Activated T-cell treated with anti-CD3 and anti-CD28 coated beads for 48 hours (primary cell): ENCODE data around the gene ADIPOR2.
"Not testable (repeated sequence)": the region's sequence is repeated elsewhere in the genome, so short reads cannot be mapped to it uniquely, and the experiment has no call there.

Experiments
- DNase-seq: peaks from one replicate; pipeline ENCODE4 v3.0.0-alpha.2; 2020; ENCODE audit warnings: low read depth

Gene ADIPOR2

DNA sequence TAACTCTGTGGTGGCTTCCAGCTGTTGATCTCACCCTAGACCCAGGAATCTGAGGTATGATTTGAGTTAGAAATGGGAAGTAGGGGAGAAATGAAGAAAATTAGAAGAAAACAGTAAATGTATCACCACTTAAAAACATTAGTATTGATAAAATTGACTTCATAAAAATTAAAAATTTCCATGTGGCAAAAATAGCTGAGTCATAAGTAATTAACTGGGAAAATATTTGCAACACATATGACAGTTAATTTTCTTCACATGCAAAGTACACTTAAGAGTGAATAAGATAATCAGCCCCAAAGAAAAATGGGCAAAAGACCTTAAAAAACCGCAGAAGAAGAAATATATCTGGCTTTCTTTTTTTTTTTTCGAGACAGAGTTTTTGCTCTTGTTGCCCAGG, 25.5 kb upstream of the ADIPOR2 start:
- no peak for DNase-seq

DNA sequence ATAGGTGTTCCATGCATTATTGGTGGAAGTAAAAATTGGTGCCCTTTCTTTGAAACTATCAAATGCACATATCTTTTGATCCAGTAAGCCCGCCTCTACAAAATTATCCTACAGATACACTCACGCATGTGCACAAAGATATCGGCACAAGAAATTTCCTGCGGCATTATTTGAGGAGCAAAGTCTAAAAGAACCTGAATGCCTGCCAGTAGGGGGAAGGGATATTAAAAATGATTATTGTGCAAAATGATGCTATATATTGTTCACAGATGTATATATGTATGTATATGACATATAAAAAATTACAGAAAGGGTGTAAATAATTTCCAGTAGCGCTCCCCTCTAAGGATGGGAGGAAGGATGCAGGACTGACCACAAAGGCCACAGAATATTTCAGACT, 24.7 kb upstream of the ADIPOR2 start:
- DNase-seq: no peak

DNA sequence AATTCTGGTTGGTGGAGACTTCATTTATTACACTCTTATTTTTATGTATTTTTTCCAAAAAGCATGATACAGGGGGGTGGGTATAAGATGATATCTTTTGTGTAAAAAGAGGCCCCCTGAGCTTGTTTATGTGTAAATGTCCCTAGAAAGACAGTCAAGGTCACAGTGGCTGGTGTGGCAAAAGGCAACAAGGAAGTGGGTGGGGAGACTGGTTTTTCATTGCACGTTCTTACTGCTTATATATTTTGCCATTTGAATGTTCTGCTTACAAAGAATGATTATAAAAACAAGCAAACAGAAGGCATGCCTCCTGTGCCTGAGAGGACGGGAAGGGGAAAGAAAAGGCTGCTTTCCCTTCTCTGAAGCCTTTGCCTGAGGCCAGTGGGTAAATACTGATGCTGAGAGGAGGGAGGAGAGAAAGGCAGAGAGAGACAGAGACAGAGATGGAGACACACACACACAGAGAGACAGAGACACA, 24.1 kb upstream of the ADIPOR2 start:
- DNase-seq: no peak

DNA sequence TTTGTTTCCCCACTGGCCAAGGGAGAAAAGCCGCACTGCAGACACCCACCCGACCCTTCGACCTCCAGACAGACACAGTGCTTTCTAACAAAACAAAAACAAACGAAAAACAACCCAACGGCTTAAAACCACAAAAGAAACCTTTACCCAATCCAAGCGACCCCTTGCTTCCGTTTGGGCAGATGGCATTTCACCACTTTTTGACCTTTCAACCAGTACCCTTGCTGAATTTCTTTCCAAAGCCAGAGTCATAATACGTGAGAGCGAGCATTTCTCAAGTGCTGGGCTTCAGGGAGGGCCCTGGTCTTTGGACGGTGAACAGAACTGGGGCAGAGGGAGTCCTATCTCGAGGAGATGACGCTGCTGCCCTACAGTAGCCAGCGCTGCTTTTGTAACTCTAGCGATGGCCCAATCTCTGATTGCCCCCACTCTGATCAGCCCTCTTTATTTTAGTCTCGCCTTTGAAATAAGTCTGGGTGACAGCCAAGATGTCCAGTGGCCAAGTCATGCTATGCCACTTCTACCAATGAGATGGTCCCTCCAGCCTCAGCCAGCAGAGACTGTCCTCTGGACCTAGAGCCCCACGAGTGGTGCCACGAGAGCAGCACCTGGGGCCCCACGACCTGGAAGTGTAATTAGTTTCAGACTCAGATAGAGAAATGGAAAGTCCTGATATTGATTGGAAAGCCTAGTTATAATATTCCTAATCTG, 21.9 kb upstream of the ADIPOR2 start:
- DNase-seq: no peak

DNA sequence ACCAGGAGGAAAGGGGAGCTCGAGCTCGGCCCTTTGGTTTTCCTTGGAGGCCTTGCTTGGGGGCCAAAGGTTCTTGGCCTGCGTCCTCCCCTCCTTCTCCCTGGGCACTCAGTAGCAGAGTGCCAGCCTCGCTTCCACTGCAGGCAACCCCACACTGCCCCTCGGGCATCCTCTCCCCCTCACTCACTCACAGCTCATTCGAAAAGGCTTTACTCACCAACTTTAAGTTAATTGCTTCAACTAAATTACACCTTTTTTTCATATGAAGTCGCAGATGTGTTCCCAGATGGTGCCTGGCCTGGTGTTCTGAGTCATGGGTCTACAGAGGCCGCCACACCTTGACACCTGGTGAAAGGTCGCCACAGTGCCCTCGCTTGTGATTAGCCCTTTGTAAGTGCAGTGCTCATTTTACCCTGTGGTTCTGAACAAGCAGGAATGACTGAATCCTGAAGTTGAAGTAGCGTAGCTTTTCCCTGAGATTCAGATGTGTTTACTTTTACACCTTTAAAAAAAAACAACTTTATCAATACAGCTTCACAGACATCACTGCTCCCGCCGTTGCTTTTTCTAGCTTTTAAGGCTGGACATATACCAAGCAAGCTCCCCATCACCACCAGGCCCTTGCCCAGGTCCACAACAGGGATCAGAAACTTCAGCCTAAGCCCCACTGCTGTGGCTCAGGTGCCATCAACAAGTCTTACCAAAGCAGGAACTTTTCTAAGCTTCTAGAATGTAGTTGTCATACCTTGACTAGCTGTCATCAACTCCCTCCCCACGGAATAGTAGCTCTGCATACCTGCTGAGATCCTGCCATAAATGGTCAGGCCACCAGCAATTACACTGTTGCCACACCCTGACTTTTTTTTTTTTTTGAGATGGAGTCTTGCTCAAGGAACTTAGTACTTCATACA, 20.3 kb upstream of the ADIPOR2 start:
- DNase-seq: no peak

DNA sequence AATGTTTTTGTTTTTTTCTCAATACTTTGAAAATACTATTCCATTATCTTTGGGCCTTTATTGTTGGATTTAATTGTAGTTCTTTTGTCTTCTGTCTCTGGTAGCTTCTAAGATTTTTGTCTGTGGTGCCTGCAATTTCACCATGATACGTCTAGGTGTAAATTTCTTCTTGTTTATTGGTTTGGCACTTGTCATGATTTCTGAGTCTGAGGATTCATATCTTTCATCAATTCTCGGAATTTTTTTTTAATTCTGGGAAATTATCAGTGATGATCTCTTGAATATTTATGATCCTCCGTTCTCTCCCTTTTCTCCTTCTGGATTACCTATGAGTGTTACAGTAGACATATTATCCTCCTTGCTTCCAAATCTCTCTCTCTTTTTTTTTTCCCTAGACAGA, 14.8 kb upstream of the ADIPOR2 start:
- DNase-seq: no peak

DNA sequence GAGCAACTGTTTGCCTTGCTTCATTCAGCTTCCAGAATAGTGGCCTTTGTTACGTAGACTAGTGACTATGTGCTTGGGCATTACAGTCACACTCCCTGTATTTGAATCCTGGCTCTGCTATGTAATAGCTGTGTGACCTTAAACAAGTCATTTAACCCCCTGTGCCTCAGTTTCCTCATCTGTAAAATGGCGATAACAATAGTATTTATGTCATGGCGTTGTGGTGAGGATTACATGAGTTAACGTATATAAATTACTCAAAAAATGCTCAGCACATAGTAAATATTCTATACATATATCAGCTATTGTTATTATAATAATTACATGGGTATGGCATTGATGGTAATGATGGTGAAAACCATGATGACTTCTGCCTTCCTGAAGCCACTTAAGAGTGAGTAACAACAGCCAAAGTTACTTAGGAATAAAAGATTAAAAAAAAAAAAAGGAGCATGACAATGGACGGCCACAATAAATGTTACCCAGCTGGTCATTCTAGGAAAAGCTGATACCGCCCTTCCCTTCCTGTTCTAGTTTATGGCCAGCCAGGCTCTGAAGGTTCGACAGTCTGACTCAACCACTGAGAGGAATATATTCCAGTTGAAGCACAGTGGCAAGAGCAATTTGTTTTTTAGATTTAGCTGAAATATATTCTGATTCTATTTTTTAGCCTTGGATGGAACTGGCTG, 9.9 kb upstream of the ADIPOR2 start:
- no peak for DNase-seq

DNA sequence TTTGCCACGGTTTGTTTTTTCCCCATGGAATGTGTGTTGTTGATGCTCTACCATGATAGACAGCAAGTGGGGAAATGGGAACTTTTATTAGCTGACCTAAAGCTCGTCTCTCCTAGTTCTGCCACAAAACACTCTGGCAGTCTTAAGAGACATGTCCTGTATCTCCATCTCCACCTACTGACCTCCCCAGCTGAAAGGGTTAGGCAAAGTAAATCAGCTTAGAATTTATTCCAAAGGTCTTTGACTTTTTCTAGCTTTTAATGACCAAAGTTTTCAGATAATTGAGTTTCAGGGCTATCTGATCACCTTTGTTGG, 9.4 kb upstream of the ADIPOR2 start:
- no peak for DNase-seq

DNA sequence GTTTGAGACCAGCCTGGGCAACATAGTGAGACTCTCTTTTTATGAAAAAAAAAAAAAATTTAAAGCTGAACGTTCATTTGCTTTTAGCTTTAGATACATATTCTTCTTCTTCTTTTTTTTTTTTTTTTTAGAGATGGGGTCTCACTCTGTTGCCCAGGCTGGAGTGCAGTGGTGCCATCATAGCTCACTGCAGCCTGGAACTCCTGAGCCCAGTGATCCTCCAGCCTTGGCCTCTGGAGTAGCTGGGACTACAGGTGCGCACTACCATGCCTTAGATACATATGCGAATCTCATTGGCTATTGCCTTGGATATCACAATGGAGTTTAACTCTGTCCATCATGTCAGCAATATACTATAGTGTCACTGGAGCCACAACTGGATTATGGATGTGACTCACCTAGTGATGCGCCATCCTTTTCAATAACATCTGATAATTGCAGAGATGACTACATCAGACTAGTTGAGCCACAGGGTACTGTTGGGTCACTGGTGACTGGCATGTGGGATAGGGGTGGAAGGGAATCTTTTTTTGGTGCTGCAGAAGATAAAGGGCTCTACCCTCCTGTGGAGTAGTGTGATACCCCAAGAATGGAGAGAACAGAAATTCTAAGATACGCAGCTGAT, 2.7 kb upstream of the ADIPOR2 start:
- no peak for DNase-seq

DNA sequence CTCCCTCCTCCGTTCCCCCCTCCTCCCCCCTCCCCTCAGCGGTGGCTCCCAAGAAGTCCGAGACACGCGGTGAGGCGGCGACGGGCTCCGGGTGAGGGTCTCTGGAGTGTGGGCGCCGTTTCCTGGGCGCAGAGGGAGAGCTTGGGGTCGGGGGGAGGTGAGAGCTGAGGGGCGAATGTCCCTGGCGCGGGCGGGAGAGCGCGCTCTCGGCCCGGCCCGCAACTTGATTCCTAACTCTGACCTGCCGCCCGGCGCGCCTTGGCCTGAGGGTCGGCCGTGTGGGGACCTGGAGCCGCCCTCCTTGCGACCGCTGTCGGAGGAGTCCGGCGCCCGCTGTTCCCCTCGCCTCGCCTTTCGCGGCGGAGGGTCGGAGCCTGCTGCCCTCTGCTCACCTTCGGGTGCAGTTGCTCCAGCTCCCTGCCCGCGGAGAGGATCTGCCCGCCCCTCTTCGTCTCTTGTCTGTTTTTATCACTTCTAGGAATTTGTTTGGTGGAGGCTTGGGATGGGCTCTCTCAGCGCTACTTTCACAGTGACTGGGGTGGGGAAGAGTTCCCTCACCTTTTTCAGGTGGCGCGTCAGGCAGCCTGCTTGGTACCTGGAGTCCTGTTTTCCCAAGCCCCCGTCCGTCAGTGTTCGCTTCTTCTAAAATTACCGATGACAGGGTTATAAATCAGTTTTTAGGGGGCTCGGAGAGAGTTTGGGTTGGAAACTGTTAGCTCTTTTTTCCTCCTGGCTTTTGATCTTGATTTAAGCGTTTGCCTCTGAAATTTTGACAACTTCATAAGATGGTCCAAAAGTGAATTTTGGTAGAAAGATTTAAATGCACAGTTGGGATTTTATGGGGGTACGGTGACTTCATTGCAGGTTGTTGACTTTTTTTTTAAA, 495 bp downstream of the ADIPOR2 start:
- no peak for DNase-seq

DNA sequence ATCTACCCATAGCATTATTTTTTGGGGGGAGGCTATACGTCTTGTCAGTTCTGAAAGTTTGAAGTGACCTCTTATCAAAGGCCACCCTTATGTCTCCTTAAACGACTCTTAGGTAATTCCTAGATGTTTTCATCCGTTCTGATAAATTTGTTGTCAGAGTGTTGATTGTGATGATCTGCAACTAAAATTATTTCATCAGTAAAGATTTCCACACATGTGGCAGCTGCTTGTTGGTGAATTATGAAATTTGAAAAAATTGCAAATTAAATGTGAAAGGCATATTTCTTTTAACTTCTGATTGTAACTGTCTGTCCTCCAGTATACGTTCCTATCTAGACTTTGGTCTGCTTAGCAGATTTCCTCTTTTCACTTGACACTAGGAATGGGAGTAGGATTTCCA, 1.4 kb downstream of the ADIPOR2 start:
- no peak for DNase-seq

DNA sequence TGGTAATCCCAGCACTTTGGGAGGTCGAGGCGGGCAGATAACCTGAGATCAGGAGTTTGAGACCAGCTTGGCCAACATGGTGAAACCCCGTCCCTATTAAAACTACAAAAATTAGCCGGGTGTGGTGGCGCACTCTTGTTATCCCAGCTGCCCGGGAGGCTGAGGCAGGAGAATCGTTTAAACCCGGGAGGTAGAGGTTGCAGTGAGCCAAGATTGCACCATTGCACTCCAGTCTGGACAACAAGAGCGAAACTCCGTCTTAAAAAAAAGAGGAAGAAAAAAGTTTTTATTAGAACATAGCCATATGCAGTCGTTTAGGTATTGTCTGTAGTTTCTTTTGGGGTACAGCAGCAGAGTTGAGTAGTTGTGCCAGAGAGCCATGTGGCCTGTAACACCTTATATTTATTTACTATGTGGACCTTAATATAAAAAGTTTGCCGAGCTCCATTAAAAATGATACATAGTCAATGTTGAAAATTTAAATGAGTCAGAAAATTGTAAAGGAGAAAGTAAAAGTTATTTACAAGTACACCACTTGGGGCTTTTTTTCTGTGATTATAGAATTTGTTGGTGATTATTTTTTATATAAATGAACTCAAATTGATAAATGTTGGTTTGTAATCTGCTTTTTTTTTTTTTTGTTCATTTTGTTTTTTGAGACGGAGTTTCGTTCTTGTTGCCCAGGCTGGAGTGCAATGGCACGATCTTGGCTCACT, 2.2 kb downstream of the ADIPOR2 start:
- no peak for DNase-seq

DNA sequence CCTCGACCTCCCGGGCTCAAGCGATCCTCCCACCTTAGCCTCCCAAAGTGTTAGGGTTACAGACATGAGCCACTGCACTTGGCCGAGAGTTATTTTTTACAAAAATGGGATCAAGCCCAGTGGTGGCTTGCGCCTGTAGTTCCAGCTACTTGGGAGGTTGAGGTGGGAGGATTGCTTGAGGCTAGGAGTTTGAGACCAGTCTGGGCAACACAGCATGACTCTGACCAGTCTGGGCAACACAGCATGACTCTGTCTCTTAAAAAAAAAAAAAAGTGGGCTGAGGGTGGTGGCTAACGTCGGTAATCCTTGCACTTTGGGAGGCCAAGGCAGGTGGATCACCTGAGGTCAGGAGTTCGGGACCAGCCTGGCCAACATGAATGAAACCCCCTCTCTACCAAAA, 4.2 kb downstream of the ADIPOR2 start:
- not testable (repeated sequence) for DNase-seq

DNA sequence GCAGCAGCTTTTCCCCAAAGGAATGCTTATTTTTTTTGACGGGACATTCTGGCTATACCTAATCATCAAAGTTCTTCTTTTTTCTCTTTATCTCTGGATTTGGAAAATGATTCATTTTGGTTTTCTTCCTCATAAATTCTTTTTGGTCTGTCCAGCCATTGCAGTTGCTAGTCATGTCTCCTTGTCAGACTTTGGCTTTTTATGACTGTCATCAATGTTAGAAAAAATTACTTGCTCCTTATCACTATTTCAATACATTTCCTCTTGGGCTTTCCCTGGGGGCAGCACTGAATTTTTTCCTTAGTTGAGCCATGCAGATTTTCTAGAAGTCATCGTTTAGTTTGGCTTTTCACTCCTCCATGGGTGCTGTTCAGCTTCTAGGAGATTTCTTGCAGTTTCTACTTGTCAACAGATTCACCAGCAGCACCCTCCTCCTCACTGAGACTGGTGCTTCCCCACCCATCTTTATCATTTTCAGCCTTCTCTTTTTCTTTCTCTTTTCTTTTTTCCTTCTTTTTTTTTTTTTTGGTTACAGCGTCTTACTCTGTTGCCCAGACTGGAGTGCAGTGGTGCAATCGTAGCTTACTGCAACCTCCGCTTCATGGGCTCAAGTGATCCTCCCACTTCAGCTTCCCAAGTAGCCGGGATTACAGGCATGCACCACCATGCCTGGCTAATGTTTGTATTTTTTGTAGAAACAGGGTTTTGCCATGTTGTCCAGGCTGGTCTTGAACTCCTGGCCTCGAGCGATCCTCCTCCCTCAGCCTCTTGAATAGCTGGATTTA, 5.2 kb downstream of the ADIPOR2 start:
- no peak for DNase-seq

DNA sequence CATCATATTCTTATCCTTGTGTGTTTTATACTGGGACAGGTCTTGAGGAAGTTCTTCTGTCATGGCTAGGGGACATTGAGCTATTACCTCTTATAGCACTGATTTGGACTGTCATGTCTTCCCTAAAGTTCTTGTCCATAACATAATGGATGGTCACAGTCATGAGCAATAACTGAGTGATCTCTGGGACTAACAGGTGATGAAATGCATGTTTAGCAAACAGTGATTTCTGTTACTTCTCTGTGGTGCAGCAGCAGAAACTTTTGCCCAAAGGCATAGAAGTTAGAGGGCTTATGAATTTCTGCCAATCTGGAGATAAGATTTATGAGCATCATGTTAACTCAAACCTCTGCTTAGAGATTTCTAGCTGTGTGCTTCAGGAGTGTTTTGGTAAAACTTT, 5.9 kb downstream of the ADIPOR2 start:
- DNase-seq: no peak

DNA sequence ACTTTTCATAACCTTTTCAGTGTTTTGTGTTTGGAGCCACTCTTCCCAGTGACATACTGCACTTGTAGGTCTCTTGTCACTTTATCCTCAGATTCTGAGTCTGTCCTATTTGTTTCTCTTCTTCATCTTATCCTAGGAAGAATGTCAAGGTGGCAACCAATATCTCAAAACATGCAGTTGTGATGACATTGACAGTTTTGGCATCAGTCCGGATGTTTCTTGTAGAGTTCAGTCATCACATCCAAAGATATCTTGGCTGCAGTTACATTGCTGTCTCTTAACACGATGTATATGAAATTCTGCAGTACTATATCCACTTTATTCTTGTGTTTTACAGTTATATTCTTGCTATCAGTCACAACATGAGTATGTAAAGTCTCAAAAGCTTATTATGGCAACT, 6.4 kb downstream of the ADIPOR2 start:
- no peak for DNase-seq

DNA sequence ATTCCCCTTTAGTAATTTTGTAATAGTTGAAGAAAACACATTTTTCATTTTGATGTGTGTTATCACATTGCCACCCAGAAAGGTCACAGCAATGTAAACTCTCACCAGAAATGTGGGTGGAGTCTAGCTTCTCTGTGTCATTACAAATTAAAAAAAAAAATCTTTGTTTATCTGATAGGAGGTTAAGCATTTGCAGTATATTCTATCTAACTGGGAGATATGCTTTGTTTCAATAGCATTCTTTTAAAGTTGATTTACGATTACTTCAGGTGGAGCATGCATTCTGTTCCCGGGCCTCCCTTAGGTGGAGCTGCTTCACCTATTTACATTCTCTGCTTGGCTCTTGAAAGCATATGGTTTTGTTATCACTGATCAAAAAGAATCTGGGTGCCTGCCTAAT, 7.8 kb downstream of the ADIPOR2 start:
- no peak for DNase-seq

DNA sequence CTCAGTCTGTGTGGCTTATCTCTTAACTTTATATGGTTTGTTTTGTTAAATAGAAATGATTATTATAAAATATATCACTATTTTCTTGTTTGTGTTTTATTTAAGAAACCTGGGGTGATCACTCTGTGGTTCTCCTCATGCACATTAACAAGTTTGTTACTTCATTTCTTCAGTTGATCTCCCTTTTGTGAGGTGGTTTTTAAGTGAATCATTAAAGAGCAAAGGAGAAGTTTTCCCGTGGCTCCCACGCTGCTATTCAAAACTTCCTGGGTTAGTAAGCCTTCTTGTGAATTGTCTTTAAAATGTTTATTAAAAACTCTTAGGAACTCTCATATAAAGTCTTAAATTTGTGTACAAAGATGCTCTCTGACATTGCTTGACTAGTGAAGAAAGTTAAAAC, 11.8 kb downstream of the ADIPOR2 start:
- DNase-seq: no peak

DNA sequence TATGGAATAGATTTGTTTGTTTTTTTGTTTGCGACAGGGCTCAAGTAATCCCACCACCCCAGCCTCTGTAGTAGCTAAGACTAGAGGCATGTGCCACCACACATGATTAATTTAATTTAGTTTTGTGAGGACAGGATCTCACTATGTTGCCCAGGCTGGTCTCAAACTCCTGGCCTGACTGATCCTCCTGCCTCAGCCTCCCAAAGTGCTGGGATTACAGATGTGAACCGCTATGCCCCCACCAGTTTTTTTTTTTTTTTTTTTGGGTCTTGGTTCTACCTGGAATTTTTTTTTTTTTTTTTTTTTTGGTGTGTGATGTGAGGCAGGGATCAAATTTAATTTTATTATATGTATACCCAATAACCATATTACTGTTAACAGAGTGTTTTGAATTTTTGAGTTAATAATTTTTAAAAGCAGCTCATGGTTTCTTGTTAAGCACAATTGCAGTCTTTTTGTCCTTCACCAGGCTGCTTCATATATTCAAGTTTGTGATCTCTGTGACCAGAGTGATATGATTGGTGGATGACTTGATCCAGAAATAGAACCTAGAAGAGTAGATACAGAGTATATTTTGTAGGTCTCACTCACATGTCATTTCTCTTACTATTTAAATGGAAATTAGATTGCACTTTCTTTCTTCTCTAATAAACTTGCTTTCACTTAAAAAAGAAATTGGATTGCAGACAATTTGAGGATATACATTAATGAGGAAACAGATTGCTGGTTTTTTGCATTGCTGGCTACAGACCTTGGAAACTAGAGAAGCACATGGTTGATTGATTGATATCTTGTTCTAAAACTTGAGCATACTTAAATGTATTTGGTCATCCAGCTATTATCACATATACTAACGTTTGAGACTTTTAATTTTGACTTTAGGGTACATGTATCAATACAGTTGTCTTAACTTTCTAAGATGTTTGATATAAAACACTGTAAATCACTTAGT, 13.2 kb downstream of the ADIPOR2 start:
- no peak for DNase-seq
